Stomach (tissue), 9 donors: ENCODE data around the gene LTBR. TPM values are rescaled to one million over a fixed set of nuclear protein-coding genes. Genes with fewer than 3 reads are reported as not detected.

Experiments
- DNase-seq, 2 donors: peaks; one replicate each; pipeline versions ENCODE4 v3.0.0 to v3.0.0-alpha.2; 2013 to 2019
- H3K27ac ChIP-seq, 5 donors: fragments of 200-600 bp in 4 of 5; sonication (generic) in 4 of 5; one replicate each; pipeline ENCODE4 v1.5.1; 2013 to 2019; ENCODE audit warnings: mild to moderate bottlenecking in 1 of 5, moderate library complexity in 1 of 5
- H3K27me3 ChIP-seq, 3 donors: fragments of 200-600 bp; sonication (generic); one replicate each; pipeline ENCODE4 v1.5.1; 2017 to 2019; ENCODE audit warnings: mixed run types in 1 of 3
- H3K36me3 ChIP-seq, 4 donors: fragments of 200-600 bp; sonication (generic); 1 replicate in 3 of 4; 2 replicates in 1 of 4; pipeline ENCODE4 v1.5.1; 2016 to 2019
- H3K4me1 ChIP-seq, 4 donors: fragments of 200-600 bp; sonication (generic); one replicate each; pipeline ENCODE4 v1.5.1; 2016 to 2019
- H3K4me3 ChIP-seq, 4 donors: fragments of 200-600 bp; sonication (generic) in 3 of 4; one replicate each; pipeline ENCODE4 v1.5.1; 2016 to 2019; ENCODE audit warnings: mild to moderate bottlenecking in 1 of 4
- H3K9me3 ChIP-seq, 4 donors: fragments of 200-600 bp; sonication (generic); one replicate each; pipeline ENCODE4 v1.5.1; 2016 to 2019
- CTCF ChIP-seq, 7 experiments: fragments of 450-650 bp in 4 of 7; fragments of 200-600 bp in 3 of 7; sonication (generic) in 3 of 7; IDR thresholded peaks; one replicate each; pipeline ENCODE4 v1.5.1; 2016 to 2019; ENCODE audit warnings: antibody characterized with exemption in 7 of 7, control low read depth in 2 of 7, mild to moderate bottlenecking in 1 of 7
- EP300 ChIP-seq: sonication (generic); formaldehyde crosslinking; IDR thresholded peaks from one replicate; pipeline ENCODE4 v1.6.1; 2017; ENCODE audit warnings: antibody characterized with exemption
- POLR2A ChIP-seq, 4 donors: fragments of 450-650 bp; IDR thresholded peaks; one replicate each; pipeline ENCODE4 v1.6.1; 2016; ENCODE audit warnings: antibody characterized with exemption in 4 of 4, control low read depth in 2 of 4, mild to moderate bottlenecking in 1 of 4, moderate library complexity in 1 of 4
- POLR2AphosphoS5 ChIP-seq, 3 donors: sonication (generic); formaldehyde crosslinking; IDR thresholded peaks; one replicate each; pipeline ENCODE4 v1.6.1; 2016; ENCODE audit warnings: antibody characterized with exemption in 3 of 3
- WGBS, 5 donors: extraction: QIAGEN DNeasy Blood & Tissue Kit in 3 of 5; methylation state at CpG; one replicate each; pipeline versions ENCODE4 v1.1.5 to v1.1.7; 2013 to 2018; 5-methylcytosine and 5-hydroxymethylcytosine counted together
- intact Hi-C: fragments of 100-400 bp; cut with DNase I; formaldehyde crosslinking; loops from one replicate; pipeline ENCODE4 v1.15.1; 2023; ENCODE audit warnings: low total_unique reads
- polyA plus RNA-seq, 3 donors: library from polyadenylated mRNA; stranded (reverse); fragments of 200-250 nt; gene quantifications; one replicate each; pipeline ENCODE4 v1.2.3, GENCODE V29; 2013
- total RNA-seq, 5 donors: library from RNA; depleted of rRNA; stranded (reverse); fragments of >200 nt; gene quantifications; one replicate each; pipeline versions ENCODE4 v1.1.0 to v1.2.3, GENCODE V29; 2014 to 2016
- donor health status: healthy with polysubstance abuse.
- donor health status: Bipolar disorder and iron deficiency.
- donor health status: healthy.

The LTBR gene
- total and polyA plus RNA-seq, 8 donors: 27.5 to 471 (median 62.3) TPM

DNA sequence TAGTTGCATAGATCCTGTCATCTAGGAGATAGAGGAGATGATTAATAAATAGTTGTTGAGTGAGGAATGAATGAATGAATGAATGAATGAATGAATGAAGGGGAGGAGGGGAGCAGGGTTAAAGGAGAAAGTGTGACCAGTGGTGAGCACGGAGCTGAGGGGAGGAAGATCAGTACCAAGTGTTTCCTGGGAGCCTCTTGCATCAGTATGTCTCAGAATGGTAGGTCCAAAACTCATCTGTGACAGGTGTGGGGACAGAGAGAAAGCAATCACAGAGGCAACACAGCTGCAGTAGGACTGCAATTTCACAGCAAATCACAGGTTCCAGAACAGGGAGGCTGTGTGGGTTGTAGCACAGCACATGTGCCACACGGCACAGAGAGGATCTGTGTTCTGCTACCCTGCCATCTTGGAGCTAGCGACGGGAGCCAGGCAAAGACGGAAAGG, 27.6 kb upstream of the LTBR start:
- no peak for TF ChIP-seq POLR2A (IDR thresholded peaks at IDR 0.05)
- intact Hi-C loops: no loop called here
- H3K4me1 ChIP-seq: peaks cover 7 to 45% (median 12%) of the 10 kb centered on the region in 4 donors
- no peak overlapping the region for H3K4me3 ChIP-seq
- H3K9me3 ChIP-seq: no peaks in the 10 kb centered on the region
- H3K27ac ChIP-seq: no peak overlapping the region
- WGBS, 5 donors: 82 to 95% (median 91%) methylated on average over 5 of the region's 5 CpGs
- no peak for DNase-seq
- H3K36me3 ChIP-seq: peaks cover 0 to 71% (median 33%) of the 10 kb centered on the region in 4 donors
- no peaks in the 10 kb centered on the region for H3K27me3 ChIP-seq

GRCh38 chr12:6358881-6359280, 25.1 kb upstream of the LTBR start:
- intact Hi-C loops: no loop called here
- no peak overlapping the region for H3K27ac ChIP-seq
- WGBS, 5 donors: 52 to 71% (median 70%) methylated on average over 1 of the region's 1 CpG

DNA sequence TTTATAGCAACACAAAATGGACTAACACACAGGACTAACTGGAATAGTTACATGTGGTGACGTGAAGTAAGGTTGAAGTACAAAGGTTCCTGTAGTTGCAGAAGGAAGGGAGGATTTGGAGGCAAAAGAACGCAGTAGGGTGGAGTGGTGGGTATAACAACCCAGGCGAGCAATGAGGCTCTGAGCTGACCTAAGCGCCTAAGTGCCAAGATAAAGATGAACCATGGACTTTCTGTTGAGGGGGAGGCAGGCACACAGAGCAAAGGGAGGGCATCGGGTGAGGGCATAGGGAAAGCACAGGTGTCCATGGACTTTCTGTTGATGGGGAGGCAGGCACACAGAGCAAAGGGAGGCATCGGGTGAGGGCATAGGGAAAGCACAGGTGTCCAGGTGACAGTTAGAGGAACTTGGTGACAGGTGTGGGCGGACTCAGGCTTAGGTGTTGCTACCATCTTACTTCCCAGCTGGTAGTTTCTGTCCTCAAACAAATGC, 23.8 kb upstream of the LTBR start:
- H3K4me1 ChIP-seq: peaks cover 24 to 58% (median 45%) of the 10 kb centered on the region in 4 donors
- intact Hi-C loops: no loop called here

More at GRCh38 chr12:6358881-6359280, 25.1 kb upstream of the LTBR start:
- Histone ChIP-seq H3K36me3 (peaks cover 0 to 60% (median 29%) of the 10 kb centered on the region in 4 donors), H3K4me1 (peaks cover 24 to 52% (median 35%) of the 10 kb centered on the region in 4 donors), H3K9me3 (no peaks in the 10 kb centered on the region), H3K27me3 (no peaks in the 10 kb centered on the region), H3K4me3 (no peak overlapping the region)
- TF ChIP-seq POLR2AphosphoS5 (IDR thresholded peaks at IDR 0.05): no peak
- no peak for TF ChIP-seq EP300
- TF ChIP-seq CTCF (IDR thresholded peaks at IDR 0.05): no peak
- no peak for TF ChIP-seq POLR2A (IDR thresholded peaks at IDR 0.05)
- no peak for DNase-seq

GRCh38 chr12:6360578-6361490, 23.1 kb upstream of the LTBR start:
- Histone ChIP-seq H3K36me3 (peaks cover 0 to 40% (median 21%) of the 10 kb centered on the region in 4 donors), H3K9me3 (no peaks in the 10 kb centered on the region), H3K27ac (peak overlapping the region; percentile 6 to 94 (median 90)), H3K27me3 (no peaks in the 10 kb centered on the region), H3K4me3 (no peak overlapping the region), H3K4me1 (peaks cover 24 to 52% (median 45%) of the 10 kb centered on the region in 4 donors)
- intact Hi-C loops: no loop called here
- DNase-seq: no peak
- 50 to 63% (median 56%) methylated on average over 11 of the region's 11 CpGs for WGBS, 5 donors
- no peak for TF ChIP-seq CTCF (IDR thresholded peaks at IDR 0.05)
- TF ChIP-seq EP300: no peak
- no peak for TF ChIP-seq POLR2AphosphoS5 (IDR thresholded peaks at IDR 0.05)
- TF ChIP-seq POLR2A (IDR thresholded peaks at IDR 0.05): no peak

More for the DNA sequence above, 23.8 kb upstream of the LTBR start:
- TF ChIP-seq EP300: no peak
- TF ChIP-seq POLR2A (IDR thresholded peaks at IDR 0.05): no peak
- TF ChIP-seq POLR2AphosphoS5 (IDR thresholded peaks at IDR 0.05): no peak
- TF ChIP-seq CTCF (IDR thresholded peaks at IDR 0.05): no peak
- WGBS, 5 donors: 62 to 82% (median 82%) methylated on average over 7 of the region's 7 CpGs
- H3K27me3 ChIP-seq: no peaks in the 10 kb centered on the region
- H3K9me3 ChIP-seq: no peaks in the 10 kb centered on the region
- DNase-seq: peak in 1 of 2 donors; percentile 62
- peaks cover 0 to 47% (median 25%) of the 10 kb centered on the region in 4 donors for H3K36me3 ChIP-seq
- no peak overlapping the region for H3K4me3 ChIP-seq
- H3K27ac ChIP-seq: peak overlapping the region in 1 of 5 donors; percentile 94
